ENCODE measurements around the gene UPF3A.
A peak's percentile ranks its signal among the peaks of the same experiment; 100 is the strongest.
"Not testable (repeated sequence)": the region's sequence is repeated elsewhere in the genome, so short reads cannot be mapped to it uniquely, and the experiment has no call there.

The UPF3A gene

GRCh38 chr13:114328595-114328994 lies 47.2 kb downstream of the UPF3A start:
- no peak overlapping the region for H2AFZ ChIP-seq (ENCODE audit: low read depth, low read length)
- H3K4me3 ChIP-seq (ENCODE audit: insufficient read depth in 1 of 2, low read depth in 1 of 2, low read length in 2 of 2): no peak overlapping the region
- no peak for DNase-seq
- no peaks in the 10 kb centered on the region for H3K9me3 ChIP-seq (ENCODE audit: control insufficient read depth, low read length)
- peaks cover 19% of the 10 kb centered on the region for H3K79me1 ChIP-seq (replicated peaks; ENCODE audit: low read length, poor library complexity, severe bottlenecking)
- H3K4me2 ChIP-seq (ENCODE audit: low read length, poor library complexity, severe bottlenecking): no peak overlapping the region
- no peak overlapping the region for H3K4ac ChIP-seq (ENCODE audit: low read depth in 1 of 2, low read length in 2 of 2)
- no peak overlapping the region for H2BK15ac ChIP-seq (ENCODE audit: low read depth, poor library complexity, severe bottlenecking)
- no peak overlapping the region for H4K8ac ChIP-seq (ENCODE audit: low read length)
- no peak overlapping the region for H3K9ac ChIP-seq (ENCODE audit: low read length)
- H4K91ac ChIP-seq (ENCODE audit: low read length): no peak overlapping the region
- H2BK12ac ChIP-seq (ENCODE audit: low read length in 2 of 2): no peak overlapping the region
- H3K18ac ChIP-seq (ENCODE audit: low read depth in 1 of 2, low read length in 2 of 2): no peak overlapping the region
- WGBS: 92% methylated on average over 1 of the region's 1 CpG
- no peak overlapping the region for H3K27ac ChIP-seq (ENCODE audit: low read length, poor library complexity, severe bottlenecking)
- H3K14ac ChIP-seq (ENCODE audit: low read length in 2 of 2): no peak overlapping the region
- H3K23ac ChIP-seq (ENCODE audit: low read length in 2 of 2): no peak overlapping the region
- no peak overlapping the region for H2BK5ac ChIP-seq (ENCODE audit: low read depth, low read length, poor library complexity, severe bottlenecking)
- peaks cover 20 to 41% of the 10 kb centered on the region in 2 experiments for H3K36me3 ChIP-seq (ENCODE audit: control insufficient read depth in 1 of 2, insufficient read depth in 2 of 2, low read depth in 1 of 2, low read length in 2 of 2)
- no peak overlapping the region for H2AK5ac ChIP-seq (ENCODE audit: low read length, severe bottlenecking)
- H3K4me1 ChIP-seq (ENCODE audit: control insufficient read depth, insufficient read depth, low read depth, low read length): no peaks in the 10 kb centered on the region
- no peak overlapping the region for H2BK120ac ChIP-seq (ENCODE audit: low read depth, low read length)
- H3K27me3 ChIP-seq (ENCODE audit: control insufficient read depth in 1 of 2, insufficient read depth in 1 of 2, low read length in 2 of 2): no peaks in the 10 kb centered on the region

GRCh38 chr13:114330086-114330485 lies 48.7 kb downstream of the UPF3A start:
- 91% methylated on average over 4 of the region's 5 CpGs for WGBS

GRCh38 chr13:114333881-114334280 lies 52.5 kb downstream of the UPF3A start:
- not testable (repeated sequence) for H2AK5ac ChIP-seq (ENCODE audit: low read length, severe bottlenecking); H3K18ac ChIP-seq (ENCODE audit: low read depth in 1 of 2, low read length in 2 of 2); H4K8ac ChIP-seq (ENCODE audit: low read length); H3K23ac ChIP-seq (ENCODE audit: low read length in 2 of 2); H2BK15ac ChIP-seq (ENCODE audit: low read depth, poor library complexity, severe bottlenecking); H3K4ac ChIP-seq (ENCODE audit: low read depth in 1 of 2, low read length in 2 of 2); H3K36me3 ChIP-seq (ENCODE audit: control insufficient read depth in 1 of 2, insufficient read depth in 2 of 2, low read depth in 1 of 2, low read length in 2 of 2); H2BK120ac ChIP-seq (ENCODE audit: low read depth, low read length); DNase-seq; H3K14ac ChIP-seq (ENCODE audit: low read length in 2 of 2); H2BK12ac ChIP-seq (ENCODE audit: low read length in 2 of 2); H3K27me3 ChIP-seq (ENCODE audit: control insufficient read depth in 1 of 2, insufficient read depth in 1 of 2, low read length in 2 of 2); H3K79me1 ChIP-seq (replicated peaks; ENCODE audit: low read length, poor library complexity, severe bottlenecking); H3K4me3 ChIP-seq (ENCODE audit: insufficient read depth in 1 of 2, low read depth in 1 of 2, low read length in 2 of 2); H3K27ac ChIP-seq (ENCODE audit: low read length, poor library complexity, severe bottlenecking); H2AFZ ChIP-seq (ENCODE audit: low read depth, low read length); H3K4me2 ChIP-seq (ENCODE audit: low read length, poor library complexity, severe bottlenecking); H3K9me3 ChIP-seq (ENCODE audit: control insufficient read depth, low read length); H4K91ac ChIP-seq (ENCODE audit: low read length); H3K4me1 ChIP-seq (ENCODE audit: control insufficient read depth, insufficient read depth, low read depth, low read length); H2BK5ac ChIP-seq (ENCODE audit: low read depth, low read length, poor library complexity, severe bottlenecking)
- H3K9ac ChIP-seq (ENCODE audit: low read length): peak overlapping the region; percentile 37
- WGBS: 90% methylated on average over 2 of the region's 3 CpGs

More at GRCh38 chr13:114330086-114330485, 48.7 kb downstream of the UPF3A start:
- H3K4ac ChIP-seq (ENCODE audit: low read depth in 1 of 2, low read length in 2 of 2): no peak overlapping the region
- H3K79me1 ChIP-seq (replicated peaks; ENCODE audit: low read length, poor library complexity, severe bottlenecking): peaks cover 5% of the 10 kb centered on the region
- H3K9ac ChIP-seq (ENCODE audit: low read length): no peak overlapping the region
- DNase-seq: no peak
- H3K27me3 ChIP-seq (ENCODE audit: control insufficient read depth in 1 of 2, insufficient read depth in 1 of 2, low read length in 2 of 2): no peaks in the 10 kb centered on the region
- no peak overlapping the region for H4K8ac ChIP-seq (ENCODE audit: low read length)
- H2BK12ac ChIP-seq (ENCODE audit: low read length in 2 of 2): no peak overlapping the region
- no peak overlapping the region for H2BK5ac ChIP-seq (ENCODE audit: low read depth, low read length, poor library complexity, severe bottlenecking)
- no peak overlapping the region for H3K4me2 ChIP-seq (ENCODE audit: low read length, poor library complexity, severe bottlenecking)
- no peaks in the 10 kb centered on the region for H3K4me1 ChIP-seq (ENCODE audit: control insufficient read depth, insufficient read depth, low read depth, low read length)
- no peak overlapping the region for H2AK5ac ChIP-seq (ENCODE audit: low read length, severe bottlenecking)
- H2BK120ac ChIP-seq (ENCODE audit: low read depth, low read length): no peak overlapping the region
- H3K27ac ChIP-seq (ENCODE audit: low read length, poor library complexity, severe bottlenecking): no peak overlapping the region
- no peak overlapping the region for H2BK15ac ChIP-seq (ENCODE audit: low read depth, poor library complexity, severe bottlenecking)
- H3K23ac ChIP-seq (ENCODE audit: low read length in 2 of 2): no peak overlapping the region
- H3K9me3 ChIP-seq (ENCODE audit: control insufficient read depth, low read length): no peaks in the 10 kb centered on the region
- no peak overlapping the region for H3K14ac ChIP-seq (ENCODE audit: low read length in 2 of 2)
- no peak overlapping the region for H3K4me3 ChIP-seq (ENCODE audit: insufficient read depth in 1 of 2, low read depth in 1 of 2, low read length in 2 of 2)
- no peak overlapping the region for H3K18ac ChIP-seq (ENCODE audit: low read depth in 1 of 2, low read length in 2 of 2)
- H3K36me3 ChIP-seq (ENCODE audit: control insufficient read depth in 1 of 2, insufficient read depth in 2 of 2, low read depth in 1 of 2, low read length in 2 of 2): peaks cover 9 to 26% of the 10 kb centered on the region in 2 experiments
- H2AFZ ChIP-seq (ENCODE audit: low read depth, low read length): no peak overlapping the region
- H4K91ac ChIP-seq (ENCODE audit: low read length): no peak overlapping the region

GRCh38 chr13:114334305-114335053 lies 53.1 kb downstream of the UPF3A start:
- Histone ChIP-seq H3K36me3 (ENCODE audit: control insufficient read depth in 1 of 2, insufficient read depth in 2 of 2, low read depth in 1 of 2, low read length in 2 of 2) (no peaks in the 10 kb centered on the region), H3K79me1 (replicated peaks; ENCODE audit: low read length, poor library complexity, severe bottlenecking) (no peaks in the 10 kb centered on the region), H2BK120ac (ENCODE audit: low read depth, low read length) (no peak overlapping the region), H3K14ac (ENCODE audit: low read length in 2 of 2) (no peak overlapping the region), H2BK15ac (ENCODE audit: low read depth, poor library complexity, severe bottlenecking) (no peak overlapping the region), H3K27ac (ENCODE audit: low read length, poor library complexity, severe bottlenecking) (no peak overlapping the region), H2BK12ac (ENCODE audit: low read length in 2 of 2) (no peak overlapping the region), H3K4me3 (ENCODE audit: insufficient read depth in 1 of 2, low read depth in 1 of 2, low read length in 2 of 2) (peak overlapping the region in 1 of 2 experiments; percentile 51), H3K23ac (ENCODE audit: low read length in 2 of 2) (no peak overlapping the region), H4K91ac (ENCODE audit: low read length) (no peak overlapping the region), H2BK5ac (ENCODE audit: low read depth, low read length, poor library complexity, severe bottlenecking) (no peak overlapping the region), H3K27me3 (ENCODE audit: control insufficient read depth in 1 of 2, insufficient read depth in 1 of 2, low read length in 2 of 2) (no peaks in the 10 kb centered on the region), H3K4me2 (ENCODE audit: low read length, poor library complexity, severe bottlenecking) (no peak overlapping the region), H3K9ac (ENCODE audit: low read length) (peak overlapping the region; percentile 12), H3K4ac (ENCODE audit: low read depth in 1 of 2, low read length in 2 of 2) (no peak overlapping the region), H3K4me1 (ENCODE audit: control insufficient read depth, insufficient read depth, low read depth, low read length) (peaks cover 3% of the 10 kb centered on the region), H2AK5ac (ENCODE audit: low read length, severe bottlenecking) (no peak overlapping the region), H2AFZ (ENCODE audit: low read depth, low read length) (no peak overlapping the region), H3K18ac (ENCODE audit: low read depth in 1 of 2, low read length in 2 of 2) (no peak overlapping the region), H3K9me3 (ENCODE audit: control insufficient read depth, low read length) (no peaks in the 10 kb centered on the region), H4K8ac (ENCODE audit: low read length) (no peak overlapping the region)
- WGBS: 88% methylated on average over 3 of the region's 5 CpGs
- DNase-seq: no peak

Data from mesenchymal stem cell (in vitro differentiated cells and primary cell).